IPS-NIHi7 (cell line): Measurements from ENCODE around the gene FOXO6.

Experiments
- DNase-seq: peaks from one replicate; pipeline ENCODE4 v3.0.0; 2012; ENCODE audit warnings: mixed read lengths; ENCODE audit errors: extremely low spot score

The FOXO6 gene

GRCh38 chr1:41365772-41366454, 4.7 kb downstream of the FOXO6 start:
- DNase-seq, result no peak

GRCh38 chr1:41366455-41367287, 5.4 kb downstream of the FOXO6 start:
- no peak for DNase-seq

- no peak for DNase-seq
Measured at GRCh38 chr1:41367288-41367642, 6.0 kb downstream of the FOXO6 start.

GRCh38 chr1:41368366-41368765, 7.1 kb downstream of the FOXO6 start:
- DNase-seq, result no peak

GRCh38 chr1:41368801-41369200, 7.6 kb downstream of the FOXO6 start:
- no peak for DNase-seq

GRCh38 chr1:41369531-41369930, 8.3 kb downstream of the FOXO6 start:
- DNase-seq, result no peak

- no peak for DNase-seq
Measured at GRCh38 chr1:41370225-41370624, 9.0 kb downstream of the FOXO6 start.

GRCh38 chr1:41370756-41371420, 9.7 kb downstream of the FOXO6 start:
- DNase-seq, result no peak

GRCh38 chr1:41371630-41372599, 10.7 kb downstream of the FOXO6 start:
- DNase-seq, result peak; percentile 86

- no peak for DNase-seq
Measured at GRCh38 chr1:41372600-41372993, 11.4 kb downstream of the FOXO6 start.

GRCh38 chr1:41373373-41373772, 12.1 kb downstream of the FOXO6 start:
- no peak for DNase-seq

- DNase-seq, result no peak
Measured at GRCh38 chr1:41374711-41375110, 13.5 kb downstream of the FOXO6 start.

GRCh38 chr1:41377397-41377796, 16.2 kb downstream of the FOXO6 start:
- no peak for DNase-seq

GRCh38 chr1:41378222-41378621, 17.0 kb downstream of the FOXO6 start:
- no peak for DNase-seq

GRCh38 chr1:41378999-41379737, 17.9 kb downstream of the FOXO6 start:
- DNase-seq, result no peak

- no peak for DNase-seq
Measured at GRCh38 chr1:41379738-41380130, 18.5 kb downstream of the FOXO6 start.

GRCh38 chr1:41380195-41380594, 19.0 kb downstream of the FOXO6 start:
- DNase-seq, result no peak

- DNase-seq, result no peak
Measured at GRCh38 chr1:41380979-41381691, 19.9 kb downstream of the FOXO6 start.

- peak; percentile 56 for DNase-seq
Measured at GRCh38 chr1:41381692-41382479, 20.7 kb downstream of the FOXO6 start.
